Fibroblast of lung (primary cell): Measurements from ENCODE around the gene VPS33B. TPM values are rescaled to one million over a fixed set of nuclear protein-coding genes. Genes with fewer than 3 reads are reported as not detected.

Experiments
- DNase-seq, 2 donors: peaks; one replicate each; pipeline versions ENCODE4 v3.0.0 to v3.0.0-alpha.2; 2010; ENCODE audit warnings: low read depth in 2 of 2
- H2AFZ ChIP-seq: 2 replicates; pipeline ENCODE4 v1.5.1; 2012; ENCODE audit warnings: low read length, control low read depth, inconsistent platforms
- H3K27ac ChIP-seq: 2 replicates; pipeline ENCODE4 v1.5.1; 2011; ENCODE audit warnings: low read length, control low read depth; ENCODE audit not compliant: insufficient read depth
- H3K27me3 ChIP-seq: 2 replicates; pipeline ENCODE4 v1.5.1; 2011; ENCODE audit warnings: mild to moderate bottlenecking, low read length; ENCODE audit not compliant: control insufficient read depth, insufficient read depth
- H3K36me3 ChIP-seq: 2 replicates; pipeline ENCODE4 v1.5.1; 2011; ENCODE audit warnings: low read length; ENCODE audit not compliant: control insufficient read depth, insufficient read depth
- H3K4me1 ChIP-seq: 2 replicates; pipeline ENCODE4 v1.5.1; 2011; ENCODE audit warnings: low read length; ENCODE audit not compliant: control insufficient read depth, insufficient read depth; ENCODE audit errors: extremely low read depth
- H3K4me2 ChIP-seq: 2 replicates; pipeline ENCODE4 v1.5.1; 2011; ENCODE audit warnings: low read length, control low read depth; ENCODE audit not compliant: insufficient read depth; ENCODE audit errors: extremely low read depth
- H3K4me3 ChIP-seq, 4 experiments: fragments of 200-600 bp in 1 of 4; sonication (generic) in 1 of 4; replicated peaks in 1 of 4; 2 replicates each; pipeline ENCODE4 v1.5.1; 2011 to 2016; ENCODE audit warnings: low read length in 4 of 4, low read depth in 3 of 4, mild to moderate bottlenecking in 3 of 4, control low read depth in 2 of 4, inconsistent platforms in 1 of 4, mixed read lengths in 1 of 4; ENCODE audit not compliant: insufficient read depth in 1 of 4; ENCODE audit errors: control extremely low read depth in 1 of 4
- H3K79me2 ChIP-seq: 2 replicates; pipeline ENCODE4 v1.5.1; 2012; ENCODE audit warnings: mild to moderate bottlenecking, low read length, inconsistent platforms; ENCODE audit not compliant: control insufficient read depth, insufficient read depth
- H3K9ac ChIP-seq: 2 replicates; pipeline ENCODE4 v1.5.1; 2011; ENCODE audit warnings: mild to moderate bottlenecking, low read length, control low read depth; ENCODE audit not compliant: insufficient read depth
- H3K9me3 ChIP-seq: 2 replicates; pipeline ENCODE4 v1.5.1; 2012; ENCODE audit warnings: low read depth, low read length; ENCODE audit not compliant: control insufficient read depth, insufficient read depth
- H4K20me1 ChIP-seq: 2 replicates; pipeline ENCODE4 v1.5.1; 2011; ENCODE audit warnings: low read length; ENCODE audit not compliant: control insufficient read depth, insufficient read depth; ENCODE audit errors: extremely low read depth
- EZH2 ChIP-seq: IDR thresholded peaks from 2 replicates; pipeline ENCODE4 v1.5.1; 2012; ENCODE audit warnings: low read length, control low read depth, mild to moderate bottlenecking; ENCODE audit errors: missing control alignments
- polyA plus RNA-seq, 2 donors: library from polyadenylated mRNA; depleted of rRNA in 1 of 2; stranded (reverse) in 1 of 2; unstranded in 1 of 2; fragments of >200 nt; gene quantifications; 2 replicates each; pipeline ENCODE4 v1.2.1, GENCODE V29; 2011 to 2012; ENCODE audit warnings: missing spikeins in 1 of 2
- total RNA-seq: library from RNA; depleted of rRNA; stranded (reverse); fragments of >200 nt; gene quantifications from 2 replicates; pipeline ENCODE4 v1.2.1, GENCODE V29; 2014
- TF ChIP-seq, protein P1 (sequence below), 2 donors: IDR thresholded peaks in 1 of 2; conservative IDR thresholded peaks in 1 of 2; 1 replicate in 1 of 2; 2 replicates in 1 of 2; pipeline ENCODE4 v1.5.1; 2011 to 2012; ENCODE audit warnings: low read length in 2 of 2, control low read depth in 1 of 2, inconsistent platforms in 1 of 2, low read depth in 1 of 2, mild to moderate bottlenecking in 1 of 2

Gene VPS33B
- total and polyA plus RNA-seq, 2 donors (not counting 1 experiment from before 2014, with no cell fraction given), result 11.2 TPM

DNA sequence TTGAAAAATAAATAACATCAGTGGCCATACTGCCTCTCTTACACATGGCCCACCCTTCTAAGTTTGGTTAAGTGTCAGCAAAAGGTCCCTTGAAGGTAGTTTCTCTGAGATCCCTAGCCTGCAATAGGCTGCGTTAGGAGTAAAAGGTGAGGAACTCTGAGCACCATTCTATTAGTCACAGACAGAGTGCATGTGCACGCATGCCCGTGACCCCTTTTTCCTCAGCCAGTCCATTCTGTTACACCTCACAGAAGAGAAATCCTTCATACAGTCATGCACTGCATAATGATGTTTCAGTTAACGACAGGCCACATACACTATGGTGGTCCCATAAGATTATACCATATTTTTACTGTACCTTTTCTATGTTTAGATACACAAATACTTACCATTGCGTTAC is 55.2 kb downstream of the VPS33B start:
- Histone ChIP-seq H3K4me3 (no peak overlapping the region), H3K36me3 (peaks cover 16% of the 10 kb centered on the region), H4K20me1 (no peaks in the 10 kb centered on the region), H3K27ac (no peak overlapping the region), H3K9ac (no peak overlapping the region), H3K79me2 (no peaks in the 10 kb centered on the region), H2AFZ (no peak overlapping the region), H3K9me3 (no peaks in the 10 kb centered on the region), H3K4me1 (no peaks in the 10 kb centered on the region), H3K27me3 (no peaks in the 10 kb centered on the region), H3K4me2 (no peak overlapping the region)
- no peak for DNase-seq
- TF ChIP-seq, protein P1, sequence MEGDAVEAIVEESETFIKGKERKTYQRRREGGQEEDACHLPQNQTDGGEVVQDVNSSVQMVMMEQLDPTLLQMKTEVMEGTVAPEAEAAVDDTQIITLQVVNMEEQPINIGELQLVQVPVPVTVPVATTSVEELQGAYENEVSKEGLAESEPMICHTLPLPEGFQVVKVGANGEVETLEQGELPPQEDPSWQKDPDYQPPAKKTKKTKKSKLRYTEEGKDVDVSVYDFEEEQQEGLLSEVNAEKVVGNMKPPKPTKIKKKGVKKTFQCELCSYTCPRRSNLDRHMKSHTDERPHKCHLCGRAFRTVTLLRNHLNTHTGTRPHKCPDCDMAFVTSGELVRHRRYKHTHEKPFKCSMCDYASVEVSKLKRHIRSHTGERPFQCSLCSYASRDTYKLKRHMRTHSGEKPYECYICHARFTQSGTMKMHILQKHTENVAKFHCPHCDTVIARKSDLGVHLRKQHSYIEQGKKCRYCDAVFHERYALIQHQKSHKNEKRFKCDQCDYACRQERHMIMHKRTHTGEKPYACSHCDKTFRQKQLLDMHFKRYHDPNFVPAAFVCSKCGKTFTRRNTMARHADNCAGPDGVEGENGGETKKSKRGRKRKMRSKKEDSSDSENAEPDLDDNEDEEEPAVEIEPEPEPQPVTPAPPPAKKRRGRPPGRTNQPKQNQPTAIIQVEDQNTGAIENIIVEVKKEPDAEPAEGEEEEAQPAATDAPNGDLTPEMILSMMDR (conservative IDR thresholded peaks at IDR 0.05 in 1 of 2, IDR thresholded peaks at IDR 0.05 in 1 of 2; ENCODE audit: low read depth in 1 of 2, low read length in 2 of 2), result no peak
- no peak for TF ChIP-seq EZH2

DNA sequence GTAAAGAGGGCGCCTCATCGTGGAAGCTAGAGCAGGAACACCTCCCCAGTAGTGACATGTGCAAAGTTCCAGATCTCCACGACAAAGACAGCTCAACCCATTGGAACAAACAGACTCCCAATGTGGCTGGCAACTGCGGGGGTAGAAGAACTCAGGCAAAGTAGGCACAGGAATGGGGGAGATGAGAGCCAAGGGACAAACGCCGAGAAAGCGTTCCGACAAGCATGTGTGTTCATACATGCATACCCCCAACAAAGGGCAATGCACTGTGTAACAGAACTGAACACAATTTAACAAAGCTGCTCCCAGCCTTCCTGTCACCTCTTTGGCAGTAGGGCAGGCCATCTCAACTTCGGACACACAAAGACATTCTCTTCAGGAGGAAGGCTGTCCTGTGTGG is 56.1 kb downstream of the VPS33B start:
- Histone ChIP-seq H3K4me3 (no peak overlapping the region), H3K36me3 (peaks cover 16% of the 10 kb centered on the region), H2AFZ (no peak overlapping the region), H3K4me1 (no peaks in the 10 kb centered on the region), H3K9me3 (no peaks in the 10 kb centered on the region), H3K79me2 (no peaks in the 10 kb centered on the region), H3K9ac (no peak overlapping the region), H3K27me3 (no peaks in the 10 kb centered on the region), H3K27ac (no peak overlapping the region), H4K20me1 (no peaks in the 10 kb centered on the region), H3K4me2 (no peak overlapping the region)
- TF ChIP-seq EZH2, result no peak
- TF ChIP-seq, protein P1 (conservative IDR thresholded peaks at IDR 0.05 in 1 of 2, IDR thresholded peaks at IDR 0.05 in 1 of 2; ENCODE audit: low read depth in 1 of 2, low read length in 2 of 2), result no peak
- no peak for DNase-seq

DNA sequence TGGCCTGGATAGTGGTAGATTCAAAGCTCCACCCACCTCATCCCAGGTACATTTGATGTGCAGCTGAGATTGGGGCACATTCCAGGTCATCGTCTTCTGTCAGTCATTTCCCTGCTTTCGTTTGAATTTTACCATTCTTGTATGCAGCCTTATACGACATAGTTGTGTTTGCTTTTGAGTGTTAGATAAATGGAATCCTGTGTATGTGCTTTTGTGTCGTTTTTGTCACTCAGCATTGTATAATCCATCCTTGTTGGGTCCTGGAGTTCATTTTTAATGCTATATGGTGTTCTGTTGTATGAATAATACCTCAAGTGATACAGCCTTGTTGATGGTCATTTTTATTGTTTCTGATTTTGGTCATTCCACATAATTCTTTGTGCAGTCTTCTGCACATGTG is 60.4 kb downstream of the VPS33B start:
- no peak overlapping the region for H3K4me3 ChIP-seq
- TF ChIP-seq, protein P1 (conservative IDR thresholded peaks at IDR 0.05 in 1 of 2, IDR thresholded peaks at IDR 0.05 in 1 of 2; ENCODE audit: low read depth in 1 of 2, low read length in 2 of 2), result no peak
- TF ChIP-seq EZH2, result no peak
- no peak overlapping the region for H2AFZ ChIP-seq
- H4K20me1 ChIP-seq, result no peaks in the 10 kb centered on the region
- H3K27me3 ChIP-seq, result no peaks in the 10 kb centered on the region
- H3K9me3 ChIP-seq, result no peaks in the 10 kb centered on the region
- no peak overlapping the region for H3K27ac ChIP-seq
- no peak overlapping the region for H3K4me2 ChIP-seq
- H3K79me2 ChIP-seq, result peaks cover 3% of the 10 kb centered on the region
- DNase-seq, result no peak
- H3K9ac ChIP-seq, result no peak overlapping the region
- H3K36me3 ChIP-seq, result peaks cover 17% of the 10 kb centered on the region
- H3K4me1 ChIP-seq, result peaks cover 6% of the 10 kb centered on the region
